ENCODE results near the gene MTAP. TPM values are rescaled to one million over a fixed set of nuclear protein-coding genes. Genes with fewer than 3 reads are reported as not detected.
"Not testable (repeated sequence)": the region's sequence is repeated elsewhere in the genome, so short reads cannot be mapped to it uniquely, and the experiment has no call there.

MTAP gene
- total and polyA plus RNA-seq, 2 donors (not counting 1 experiment from before 2014, with no cell fraction given): 9.8 to 38.4 TPM

- no peak overlapping the region for H3K27ac Mint-ChIP-seq
- Histone ChIP-seq H3K4me1 (ENCODE audit: control insufficient read depth in 2 of 2, insufficient read depth in 2 of 2, low read length in 2 of 2) (no peaks in the 10 kb centered on the region), H3K9me3 (ENCODE audit: control extremely low read depth in 1 of 3, control insufficient read depth in 2 of 3, insufficient read depth in 1 of 3, low read length in 2 of 3) (peaks cover 0 to 3% (median 1%) of the 10 kb centered on the region in 3 donors), H3K9ac (ENCODE audit: low read length) (no peak overlapping the region), H3K27me3 (replicated peaks in 1 of 4; ENCODE audit: control extremely low read depth in 1 of 4, control insufficient read depth in 3 of 4, insufficient read depth in 4 of 4, low read length in 3 of 4) (peaks cover 0 to 27% (median 17%) of the 10 kb centered on the region in 4 experiments), H3K27ac (ENCODE audit: low read length in 2 of 2) (no peak overlapping the region), H3K36me3 (replicated peaks in 1 of 2; ENCODE audit: control extremely low read depth in 1 of 2, control insufficient read depth in 1 of 2, extremely low read depth in 1 of 2, insufficient read depth in 2 of 2, low read length in 1 of 2) (no peaks in the 10 kb centered on the region), H4K20me1 (ENCODE audit: control insufficient read depth, insufficient read depth, low read length, poor library complexity, severe bottlenecking) (no peaks in the 10 kb centered on the region), H3K79me2 (ENCODE audit: control insufficient read depth, insufficient read depth, low read length) (no peaks in the 10 kb centered on the region), H3K4me3 (ENCODE audit: control extremely low read depth in 1 of 5, extremely low read depth in 1 of 5, insufficient read depth in 1 of 5, low read depth in 2 of 5, low read length in 4 of 5) (no peak overlapping the region), H3K4me2 (replicated peaks; ENCODE audit: low read depth, low read length, poor library complexity, severe bottlenecking) (no peak overlapping the region), H2AFZ (ENCODE audit: insufficient read depth, low read depth, low read length, poor library complexity, severe bottlenecking) (no peak overlapping the region)
- no peaks in the 10 kb centered on the region for H3K4me1 Mint-ChIP-seq
- ATAC-seq (ENCODE audit: low read depth) (no peak), DNase-seq (no peak)
- H3K4me3 Mint-ChIP-seq: no peak overlapping the region
- TF ChIP-seq, protein P1, sequence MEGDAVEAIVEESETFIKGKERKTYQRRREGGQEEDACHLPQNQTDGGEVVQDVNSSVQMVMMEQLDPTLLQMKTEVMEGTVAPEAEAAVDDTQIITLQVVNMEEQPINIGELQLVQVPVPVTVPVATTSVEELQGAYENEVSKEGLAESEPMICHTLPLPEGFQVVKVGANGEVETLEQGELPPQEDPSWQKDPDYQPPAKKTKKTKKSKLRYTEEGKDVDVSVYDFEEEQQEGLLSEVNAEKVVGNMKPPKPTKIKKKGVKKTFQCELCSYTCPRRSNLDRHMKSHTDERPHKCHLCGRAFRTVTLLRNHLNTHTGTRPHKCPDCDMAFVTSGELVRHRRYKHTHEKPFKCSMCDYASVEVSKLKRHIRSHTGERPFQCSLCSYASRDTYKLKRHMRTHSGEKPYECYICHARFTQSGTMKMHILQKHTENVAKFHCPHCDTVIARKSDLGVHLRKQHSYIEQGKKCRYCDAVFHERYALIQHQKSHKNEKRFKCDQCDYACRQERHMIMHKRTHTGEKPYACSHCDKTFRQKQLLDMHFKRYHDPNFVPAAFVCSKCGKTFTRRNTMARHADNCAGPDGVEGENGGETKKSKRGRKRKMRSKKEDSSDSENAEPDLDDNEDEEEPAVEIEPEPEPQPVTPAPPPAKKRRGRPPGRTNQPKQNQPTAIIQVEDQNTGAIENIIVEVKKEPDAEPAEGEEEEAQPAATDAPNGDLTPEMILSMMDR (IDR thresholded peaks at IDR 0.05): no peak
- TF ChIP-seq EZH2 (IDR thresholded peaks at IDR 0.05; ENCODE audit: borderline replicate concordance, insufficient read depth, low read depth, low read length, poor library complexity, severe bottlenecking): no peak
- H3K9me3 Mint-ChIP-seq (ENCODE audit: insufficient read depth): no peaks in the 10 kb centered on the region
- WGBS (ENCODE audit: insufficient coverage): 83% methylated on average over 1 of the region's 2 CpGs
- ChIA-PET POLR2A (no interaction called here), CTCF (no interaction called here)
- peaks cover 40% of the 10 kb centered on the region for H3K27me3 Mint-ChIP-seq
- intact Hi-C loops (cut with micrococcal nuclease): no loop called here
These were observed 156.4 kb downstream of the MTAP start for GRCh38 chr9:21958833-21959232.

DNA sequence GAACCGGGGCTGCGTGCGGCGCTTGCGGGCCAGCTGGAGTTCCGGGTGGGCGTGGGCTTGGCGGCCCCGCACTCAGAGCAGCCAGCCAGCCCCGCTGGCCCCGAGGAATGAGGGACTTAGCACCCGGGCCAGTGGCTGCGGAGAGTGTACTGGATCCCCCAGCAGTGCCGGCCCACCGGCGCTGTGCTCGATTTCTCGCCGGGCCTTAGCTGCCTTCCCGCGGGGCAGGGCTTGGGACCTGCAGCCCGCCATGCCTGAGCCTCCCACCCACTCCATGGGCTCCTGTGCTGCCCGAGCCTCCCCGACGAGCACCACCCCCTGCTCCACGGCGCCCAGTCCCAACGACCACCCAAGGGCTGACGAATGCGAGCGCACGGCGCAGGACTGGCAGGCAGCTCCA is 156.8 kb downstream of the MTAP start:
- CTCF ChIA-PET: interaction anchor here (2.7 kb wide), 1 partner anchor 50 kb away, joined by 8 read pairs; the partner anchor contains the start of gene CDKN2B
- H3K4me3 Mint-ChIP-seq; ATAC-seq (ENCODE audit: low read depth); H3K79me2 ChIP-seq (ENCODE audit: control insufficient read depth, insufficient read depth, low read length); H3K4me1 Mint-ChIP-seq; DNase-seq; H3K9me3 Mint-ChIP-seq (ENCODE audit: insufficient read depth); H4K20me1 ChIP-seq (ENCODE audit: control insufficient read depth, insufficient read depth, low read length, poor library complexity, severe bottlenecking); POLR2A ChIA-PET; intact Hi-C loops (cut with micrococcal nuclease); H3K27ac Mint-ChIP-seq; H3K4me1 ChIP-seq (ENCODE audit: control insufficient read depth in 2 of 2, insufficient read depth in 2 of 2, low read length in 2 of 2); H3K4me2 ChIP-seq (replicated peaks; ENCODE audit: low read depth, low read length, poor library complexity, severe bottlenecking); H3K9ac ChIP-seq (ENCODE audit: low read length); H2AFZ ChIP-seq (ENCODE audit: insufficient read depth, low read depth, low read length, poor library complexity, severe bottlenecking); H3K4me3 ChIP-seq (ENCODE audit: control extremely low read depth in 1 of 5, extremely low read depth in 1 of 5, insufficient read depth in 1 of 5, low read depth in 2 of 5, low read length in 4 of 5); H3K9me3 ChIP-seq (ENCODE audit: control extremely low read depth in 1 of 3, control insufficient read depth in 2 of 3, insufficient read depth in 1 of 3, low read length in 2 of 3); H3K27ac ChIP-seq (ENCODE audit: low read length in 2 of 2); H3K36me3 ChIP-seq (replicated peaks in 1 of 2; ENCODE audit: control extremely low read depth in 1 of 2, control insufficient read depth in 1 of 2, extremely low read depth in 1 of 2, insufficient read depth in 2 of 2, low read length in 1 of 2): not testable (repeated sequence)
- peaks cover 0 to 32% (median 19%) of the 10 kb centered on the region in 4 experiments for H3K27me3 ChIP-seq (replicated peaks in 1 of 4; ENCODE audit: control extremely low read depth in 1 of 4, control insufficient read depth in 3 of 4, insufficient read depth in 4 of 4, low read length in 3 of 4)
- 98% methylated on average over 8 of the region's 33 CpGs for WGBS (ENCODE audit: insufficient coverage)
- peaks cover 44% of the 10 kb centered on the region for H3K27me3 Mint-ChIP-seq

Data from B cell (primary cell).